H9 (cell line): ENCODE data around the gene F13A1. TPM values are rescaled to one million over a fixed set of nuclear protein-coding genes. Genes with fewer than 3 reads are reported as not detected.

Experiments
- DNase-seq: peaks from one replicate; pipeline ENCODE4 v3.0.0-alpha.2; 2017
- H2AFZ ChIP-seq: one replicate; pipeline ENCODE4 v1.6.1; 2013; ENCODE audit warnings: mild to moderate bottlenecking, low read length, control low read depth, moderate library complexity
- H2AK5ac ChIP-seq: 2 replicates; pipeline ENCODE4 v1.6.1; 2013; ENCODE audit warnings: low read length, control low read depth, mixed read lengths; ENCODE audit not compliant: insufficient read length
- H2BK120ac ChIP-seq: one replicate; pipeline ENCODE4 v1.6.1; 2013; ENCODE audit warnings: low read depth, mild to moderate bottlenecking, low read length, control low read depth, inconsistent platforms; ENCODE audit not compliant: poor library complexity, severe bottlenecking
- H2BK12ac ChIP-seq: 2 replicates; pipeline ENCODE4 v1.6.1; 2013; ENCODE audit warnings: low read length, control low read depth, mixed read lengths, low read depth; ENCODE audit not compliant: insufficient read length
- H2BK15ac ChIP-seq: 2 replicates; pipeline ENCODE4 v1.6.1; 2013; ENCODE audit warnings: low read depth, low read length, control low read depth
- H2BK20ac ChIP-seq: one replicate; pipeline ENCODE4 v1.6.1; 2013; ENCODE audit warnings: low read depth, mild to moderate bottlenecking, low read length, control low read depth, inconsistent platforms; ENCODE audit not compliant: poor library complexity, severe bottlenecking
- H2BK5ac ChIP-seq: 2 replicates; pipeline ENCODE4 v1.6.1; 2013; ENCODE audit warnings: low read length, control low read depth, mixed read lengths; ENCODE audit not compliant: insufficient read length
- H3K14ac ChIP-seq: 2 replicates; pipeline ENCODE4 v1.6.1; 2013; ENCODE audit warnings: low read length, control low read depth; ENCODE audit not compliant: insufficient read depth
- H3K18ac ChIP-seq: 2 replicates; pipeline ENCODE4 v1.6.1; 2013; ENCODE audit warnings: low read depth, mild to moderate bottlenecking, mixed read lengths, low read length, control low read depth; ENCODE audit not compliant: insufficient read length
- H3K23ac ChIP-seq: 2 replicates; pipeline ENCODE4 v1.6.1; 2013; ENCODE audit warnings: low read length, control low read depth, mixed read lengths, low read depth; ENCODE audit not compliant: insufficient read length
- H3K23me2 ChIP-seq: 2 replicates; pipeline ENCODE4 v1.6.1; 2013; ENCODE audit warnings: low read depth, mild to moderate bottlenecking, mixed read lengths, low read length, control low read depth; ENCODE audit not compliant: insufficient read length, poor library complexity, severe bottlenecking
- H3K27ac ChIP-seq: 2 replicates; pipeline ENCODE4 v1.5.1; 2013; ENCODE audit warnings: low read length, control low read depth, mixed read lengths, low read depth; ENCODE audit not compliant: insufficient read length
- H3K27me3 ChIP-seq: 2 replicates; pipeline ENCODE4 v1.6.1; 2013; ENCODE audit warnings: low read length, control low read depth, inconsistent platforms; ENCODE audit not compliant: insufficient read depth
- H3K4ac ChIP-seq: 2 replicates; pipeline ENCODE4 v1.6.1; 2013; ENCODE audit warnings: low read depth, mild to moderate bottlenecking, control low read depth, inconsistent platforms, low read length, moderate library complexity
- H3K4me1 ChIP-seq: 2 replicates; pipeline ENCODE4 v1.6.1; 2013; ENCODE audit warnings: low read length, control low read depth, inconsistent platforms; ENCODE audit not compliant: insufficient read depth
- H3K4me2 ChIP-seq: 2 replicates; pipeline ENCODE4 v1.6.1; 2013; ENCODE audit warnings: low read length, control low read depth, mixed read lengths; ENCODE audit not compliant: insufficient read length, insufficient read depth
- H3K56ac ChIP-seq: 2 replicates; pipeline ENCODE4 v1.6.1; 2013; ENCODE audit warnings: low read depth, mild to moderate bottlenecking, mixed read lengths, low read length, control low read depth; ENCODE audit not compliant: insufficient read length
- H3K79me1 ChIP-seq: 2 replicates; pipeline ENCODE4 v1.6.1; 2013; ENCODE audit warnings: low read depth, mild to moderate bottlenecking, moderate library complexity, low read length, control low read depth, inconsistent platforms; ENCODE audit not compliant: insufficient read depth, poor library complexity, severe bottlenecking
- H3K79me2 ChIP-seq: 2 replicates; pipeline ENCODE4 v1.6.1; 2013; ENCODE audit warnings: low read length, control low read depth, inconsistent platforms; ENCODE audit not compliant: insufficient read depth
- H3K9ac ChIP-seq: 2 replicates; pipeline ENCODE4 v1.6.1; 2013; ENCODE audit warnings: low read length, control low read depth, mixed read lengths; ENCODE audit not compliant: insufficient read length; ENCODE audit errors: extremely low read depth
- H3K9me3 ChIP-seq: one replicate; pipeline ENCODE4 v1.6.1; 2013; ENCODE audit warnings: low read depth, low read length, inconsistent platforms; ENCODE audit not compliant: control insufficient read depth
- H3T11ph ChIP-seq: one replicate; pipeline ENCODE4 v1.6.1; 2013; ENCODE audit warnings: mild to moderate bottlenecking, low read length, control low read depth, inconsistent platforms
- H4K20me1 ChIP-seq: one replicate; pipeline ENCODE4 v1.6.1; 2013; ENCODE audit not compliant: control insufficient read depth, insufficient read length, insufficient read depth
- H4K5ac ChIP-seq: 2 replicates; pipeline ENCODE4 v1.6.1; 2013; ENCODE audit warnings: low read depth, mild to moderate bottlenecking, mixed read lengths, low read length, control low read depth; ENCODE audit not compliant: insufficient read length
- H4K8ac ChIP-seq: replicated peaks from 2 replicates; pipeline ENCODE4 v1.6.1; 2013; ENCODE audit warnings: low read length, control low read depth, mixed read lengths, low read depth; ENCODE audit not compliant: insufficient read length
- H4K91ac ChIP-seq: 2 replicates; pipeline ENCODE4 v1.6.1; 2013; ENCODE audit warnings: low read depth, mild to moderate bottlenecking, moderate library complexity, mixed read lengths, low read length, control low read depth; ENCODE audit not compliant: insufficient read length
- H3K27ac Mint-ChIP-seq, 3 experiments: 2 replicates in 2 of 3; 3 replicates in 1 of 3; pipeline ENCODE4 v1.8.0; 2020 to 2021; ENCODE audit warnings: mixed read lengths in 3 of 3, mild to moderate bottlenecking in 1 of 3, moderate library complexity in 1 of 3
- H3K27me3 Mint-ChIP-seq: 2 replicates; pipeline ENCODE4 v1.8.0; 2021; ENCODE audit warnings: low read depth, mild to moderate bottlenecking, moderate library complexity, mixed read lengths
- H3K36me3 Mint-ChIP-seq, 3 experiments: 2 replicates in 2 of 3; 3 replicates in 1 of 3; pipeline ENCODE4 v1.8.0; 2020 to 2021; ENCODE audit warnings: low read depth in 3 of 3, mixed read lengths in 3 of 3; ENCODE audit not compliant: insufficient read depth in 1 of 3
- H3K4me1 Mint-ChIP-seq, 2 experiments: 2 replicates each; pipeline ENCODE4 v1.8.0; 2020; ENCODE audit warnings: mixed read lengths in 2 of 2
- H3K4me3 Mint-ChIP-seq, 2 experiments: 2 replicates in 1 of 2; 3 replicates in 1 of 2; pipeline ENCODE4 v1.8.0; 2020 to 2021; ENCODE audit warnings: mild to moderate bottlenecking in 2 of 2, mixed read lengths in 2 of 2, moderate library complexity in 1 of 2
- H3K9me3 Mint-ChIP-seq, 2 experiments: 2 replicates in 1 of 2; 3 replicates in 1 of 2; pipeline ENCODE4 v1.8.0; 2020; ENCODE audit warnings: mild to moderate bottlenecking in 2 of 2, mixed read lengths in 2 of 2, moderate library complexity in 1 of 2
- CTCF ChIP-seq: fragments of 200-600 bp; sonication (generic); conservative IDR thresholded peaks from 3 replicates; pipeline ENCODE4 v1.8.0; 2021; ENCODE audit warnings: antibody characterized with exemption, mild to moderate bottlenecking
- WGBS: extraction: QIAGEN DNeasy Blood & Tissue Kit; methylation state at CpG from one replicate; pipeline ENCODE4 v1.1.7; 2013; ENCODE audit warnings: missing lambda C conversion rate, low lambda C conversion rate, mixed read lengths; ENCODE audit not compliant: insufficient read length; ENCODE audit errors: extremely low coverage; 5-methylcytosine and 5-hydroxymethylcytosine counted together
- total RNA-seq: library from RNA; stranded (reverse); gene quantifications from 2 replicates; pipeline ENCODE4 v1.2.1, GENCODE V29; 2021

F13A1 gene
- total RNA-seq, 1 experiment from 2014 or later = 0.15 TPM

GRCh38 chr6:6234963-6235362 lies 85.5 kb downstream of the F13A1 start:
- H3K4me2 ChIP-seq = no peak overlapping the region

More at GRCh38 chr6:6234963-6235362, 85.5 kb downstream of the F13A1 start:
- Histone ChIP-seq H3K23me2 (no peaks in the 10 kb centered on the region), H3T11ph (no peak overlapping the region), H4K5ac (no peak overlapping the region), H3K79me1 (no peaks in the 10 kb centered on the region), H3K79me2 (no peaks in the 10 kb centered on the region), H4K8ac (no peak overlapping the region), H3K4ac (no peak overlapping the region), H3K9ac (no peak overlapping the region), H4K91ac (no peak overlapping the region), H2BK12ac (no peak overlapping the region), H2BK20ac (no peak overlapping the region), H3K56ac (no peak overlapping the region), H2BK15ac (no peak overlapping the region), H2BK5ac (no peak overlapping the region), H3K4me1 (no peaks in the 10 kb centered on the region), H3K9me3 (no peaks in the 10 kb centered on the region), H2BK120ac (no peak overlapping the region), H2AFZ (no peak overlapping the region), H3K23ac (no peak overlapping the region), H2AK5ac (no peak overlapping the region), H3K14ac (no peak overlapping the region), H3K27me3 (no peaks in the 10 kb centered on the region), H4K20me1 (no peaks in the 10 kb centered on the region), H3K27ac (no peak overlapping the region), H3K18ac (no peak overlapping the region)
- no peak for DNase-seq
- 0 out of 2 replicates have a peak, but pooled peaks cover 2% of the 10 kb centered on the region for H3K27me3 Mint-ChIP-seq
- H3K27ac Mint-ChIP-seq = no peak overlapping the region
- H3K4me1 Mint-ChIP-seq = peaks cover 4 to 10% of the 10 kb centered on the region in 2 experiments; a peak in 3 of 4 replicates
- no peak for TF ChIP-seq CTCF
- H3K36me3 Mint-ChIP-seq = no peaks in the 10 kb centered on the region
- no peaks in the 10 kb centered on the region for H3K9me3 Mint-ChIP-seq
- H3K4me3 Mint-ChIP-seq = no peak overlapping the region
- WGBS = no CpG with 5 or more reads among the region's 1 CpG
